HG03066 (cell line): ENCODE measurements around the gene NCOA1.
"Not testable (repeated sequence)": the region's sequence is repeated elsewhere in the genome, so short reads cannot be mapped to it uniquely, and the experiment has no call there.

Experiments used
- ATAC-seq: cut with Tn5 transposase; IDR thresholded peaks from one replicate; pipeline ENCODE4 v1.9.1; 2021; ENCODE audit warnings: low read depth; ENCODE audit not compliant: unreplicated experiment

The NCOA1 gene

GRCh38 chr2:24531610-24532009 is 40.6 kb downstream of the NCOA1 start:
- not testable (repeated sequence) for ATAC-seq

- not testable (repeated sequence) for ATAC-seq
These were observed 41.0 kb downstream of the NCOA1 start for GRCh38 chr2:24532057-24532456.

- ATAC-seq, result not testable (repeated sequence)
These were observed 42.5 kb downstream of the NCOA1 start for GRCh38 chr2:24533574-24533973.

- no peak for ATAC-seq
These were observed 47.7 kb downstream of the NCOA1 start for GRCh38 chr2:24538720-24539119.

- no peak for ATAC-seq
These were observed 48.2 kb downstream of the NCOA1 start for GRCh38 chr2:24539258-24539657.

GRCh38 chr2:24540011-24540477 is 49.0 kb downstream of the NCOA1 start:
- no peak for ATAC-seq

GRCh38 chr2:24541621-24542020 is 50.6 kb downstream of the NCOA1 start:
- no peak for ATAC-seq

- no peak for ATAC-seq
These were observed 51.3 kb downstream of the NCOA1 start for GRCh38 chr2:24542269-24542872.

- ATAC-seq, result no peak
These were observed 52.2 kb downstream of the NCOA1 start for GRCh38 chr2:24543252-24543651.

- ATAC-seq, result no peak
These were observed 53.5 kb downstream of the NCOA1 start for GRCh38 chr2:24544456-24545115.

- no peak for ATAC-seq
These were observed 55.6 kb downstream of the NCOA1 start for GRCh38 chr2:24546669-24547068.

GRCh38 chr2:24548058-24548457 is 57.0 kb downstream of the NCOA1 start:
- no peak for ATAC-seq

GRCh38 chr2:24550301-24550700 is 59.2 kb downstream of the NCOA1 start:
- not testable (repeated sequence) for ATAC-seq

GRCh38 chr2:24551016-24551415 is 60.0 kb downstream of the NCOA1 start:
- ATAC-seq, result no peak

GRCh38 chr2:24552836-24553235 is 61.8 kb downstream of the NCOA1 start:
- ATAC-seq, result no peak

GRCh38 chr2:24558781-24559472 is 67.9 kb downstream of the NCOA1 start:
- ATAC-seq, result no peak

- no peak for ATAC-seq
These were observed 68.5 kb downstream of the NCOA1 start for GRCh38 chr2:24559473-24560113.

- ATAC-seq, result no peak
These were observed 74.5 kb downstream of the NCOA1 start for GRCh38 chr2:24565537-24565936.

GRCh38 chr2:24566209-24566608 is 75.2 kb downstream of the NCOA1 start:
- ATAC-seq, result no peak

- no peak for ATAC-seq
These were observed 75.6 kb downstream of the NCOA1 start for GRCh38 chr2:24566630-24567029.

GRCh38 chr2:24568551-24568950 is 77.5 kb downstream of the NCOA1 start:
- no peak for ATAC-seq
